K562 (cell line): ENCODE data around the gene EFNA2. TPM values are rescaled to one million over a fixed set of nuclear protein-coding genes. Genes with fewer than 3 reads are reported as not detected.

Source experiments
- BRF2 ChIP-seq: IDR thresholded peaks from 3 replicates; pipeline ENCODE4 v1.6.1; 2011; ENCODE audit warnings: borderline replicate concordance, mild to moderate bottlenecking; ENCODE audit not compliant: insufficient read length, insufficient read depth
- E4F1 ChIP-seq: fragments of 250-450 bp; sonication (Bioruptor Pico); IDR thresholded peaks from 2 replicates; pipeline ENCODE4 v1.5.0; 2021; ENCODE audit warnings: mild to moderate bottlenecking, borderline replicate concordance
- KDM4B ChIP-seq, 2 experiments: fragments of 450-650 bp in 1 of 2; sonication (generic) in 1 of 2; IDR thresholded peaks; 2 replicates each; pipeline ENCODE4 v1.6.1; 2016 to 2017; ENCODE audit warnings: borderline replicate concordance in 2 of 2, antibody characterized with exemption in 1 of 2, low read depth in 1 of 2, mild to moderate bottlenecking in 1 of 2
- NRF1 ChIP-seq, 2 experiments: fragments of 450-650 bp; IDR thresholded peaks in 1 of 2; conservative IDR thresholded peaks in 1 of 2; 2 replicates each; pipeline ENCODE4 v1.6.1; 2014; ENCODE audit warnings: mild to moderate bottlenecking in 2 of 2
- PHF8 ChIP-seq: fragments of 200-600 bp; sonication (generic); IDR thresholded peaks from 2 replicates; pipeline ENCODE4 v1.6.1; 2012; ENCODE audit warnings: mixed run types, mild to moderate bottlenecking, inconsistent platforms, low read length, moderate library complexity, borderline replicate concordance
- POLR2AphosphoS2 ChIP-seq: IDR thresholded peaks from 2 replicates; pipeline ENCODE4 v1.6.1; 2012; ENCODE audit warnings: low read length, improper control_type of control experiment
- TCF15 ChIP-seq: fragments of 250-450 bp; sonication (Bioruptor Pico); IDR thresholded peaks from 2 replicates; pipeline ENCODE4 v1.8.0; 2022; ENCODE audit warnings: moderate library complexity, mild to moderate bottlenecking, inconsistent platforms
- TCF7 ChIP-seq: sonication (generic); IDR thresholded peaks from 2 replicates; pipeline ENCODE4 v1.6.1; 2016; ENCODE audit warnings: antibody characterized with exemption, borderline replicate concordance
- THAP12 ChIP-seq: fragments of 250-450 bp; sonication (Bioruptor Pico); IDR thresholded peaks from 2 replicates; pipeline ENCODE4 v1.9.0; 2021; ENCODE audit warnings: mild to moderate bottlenecking, inconsistent platforms
- THRA ChIP-seq: fragments of 450-650 bp; IDR thresholded peaks from 2 replicates; pipeline ENCODE4 v1.6.1; 2017; ENCODE audit warnings: mild to moderate bottlenecking, moderate library complexity
- THRAP3 ChIP-seq: fragments of 450-650 bp; IDR thresholded peaks from 2 replicates; pipeline ENCODE4 v1.6.1; 2016; ENCODE audit warnings: mild to moderate bottlenecking, inconsistent platforms, borderline replicate concordance
- ZBTB33 ChIP-seq: sonication (generic); formaldehyde crosslinking; IDR thresholded peaks from 2 replicates; pipeline ENCODE4 v1.8.1; 2023; ENCODE audit warnings: mild to moderate bottlenecking, missing genetic modification reagents
- ZNF133 ChIP-seq: fragments of 250-450 bp; sonication (Bioruptor Pico); IDR thresholded peaks from 2 replicates; pipeline ENCODE4 v1.4.0; 2020; ENCODE audit warnings: mild to moderate bottlenecking
- ZNF436 ChIP-seq: fragments of 250-450, 450-650 bp; sonication (Bioruptor Pico); formaldehyde crosslinking; IDR thresholded peaks from 2 replicates; pipeline ENCODE4 v1.7.0; 2020; ENCODE audit warnings: mild to moderate bottlenecking
- ZNF76 ChIP-seq: fragments of 250-450 bp; sonication (Bioruptor Pico); IDR thresholded peaks from 2 replicates; pipeline ENCODE4 v1.4.0; 2020; ENCODE audit warnings: mild to moderate bottlenecking, moderate library complexity, borderline replicate concordance
- polyA plus RNA-seq, 8 experiments: library from polyadenylated mRNA; depleted of rRNA in 4 of 8; stranded (reverse) in 5 of 8; unstranded in 3 of 8; fragments of >200 nt; fragmentation: Nextera tagmentation in 2 of 8; fragmentation: Illumina TruSeq in 1 of 8; extraction: Ambion mirVana in 2 of 8; extraction: Trizol in 1 of 8; gene quantifications; 2 replicates each; pipeline versions ENCODE4 v1.2.1 to v1.2.3, GENCODE V29; 2011 to 2014; ENCODE audit warnings: inconsistent platforms in 1 of 8, missing spikeins in 1 of 8
- total RNA-seq, 7 experiments: library from RNA; depleted of rRNA in 6 of 7; stranded (reverse); fragments of >200 nt in 6 of 7; fragmentation: Illumina TruSeq in 2 of 7; extraction: Trizol in 2 of 7; gene quantifications; 2 replicates each; pipeline versions ENCODE4 v1.2.1 to v1.2.3, GENCODE V29; 2011 to 2021; ENCODE audit warnings: low replicate concordance in 1 of 7

The EFNA2 gene
- total and polyA plus RNA-seq, 9 of the 15 experiments (the other 6 are each of a cell fraction or from before 2014, with no cell fraction given): 0.11 to 0.44 (median 0.15) TPM; not detected in 6

- TF ChIP-seq THAP12 (no peak), POLR2AphosphoS2 (peak; percentile 33; the same call in 1 of the 2 replicates), NRF1 (conservative IDR thresholded peaks at IDR 0.05 in 1 of 2, IDR thresholded peaks at IDR 0.05 in 1 of 2) (no peak), TCF15 (CRISPR knock-in tag) (no peak), ZNF436 (CRISPR knock-in tag) (0 out of 2 replicates have a peak, but pooled peaks have one; percentile 21), THRA (no peak), KDM4B (IDR thresholded peaks at IDR 0.05; ENCODE audit: borderline replicate concordance in 2 of 2, low read depth in 1 of 2) (no peak), ZNF76 (CRISPR knock-in tag) (no peak), ZBTB33 (CRISPR knock-in tag) (no peak), TCF7 (no peak), BRF2 (no peak), ZNF133 (CRISPR knock-in tag) (no peak), THRAP3 (no peak), PHF8 (no peak), E4F1 (no peak)
Observed at GRCh38 chr19:1270854-1271527, 14.7 kb upstream of the EFNA2 start (continued).
